B cell (primary cell): ENCODE data around the gene KCNJ5.

Source experiments
- CTCF ChIP-seq: fragments of 200-600 bp; IDR thresholded peaks from one replicate; pipeline ENCODE4 v1.8.0; 2022; ENCODE audit warnings: antibody characterized with exemption, mild to moderate bottlenecking
- EZH2 ChIP-seq: IDR thresholded peaks from 2 replicates; pipeline ENCODE4 v1.6.1; 2012; ENCODE audit warnings: borderline replicate concordance, low read depth, mild to moderate bottlenecking, moderate library complexity, low read length; ENCODE audit not compliant: insufficient read depth, poor library complexity, severe bottlenecking

- TF ChIP-seq EZH2 (no peak), CTCF (no peak)
Measured at GRCh38 chr11:128907585-128907984, 16.4 kb downstream of the KCNJ5 start.
